ENCODE results near the gene DOK5. TPM values are rescaled to one million over a fixed set of nuclear protein-coding genes. Genes with fewer than 3 reads are reported as not detected.
"Not testable (repeated sequence)": the region's sequence is repeated elsewhere in the genome, so short reads cannot be mapped to it uniquely, and the experiment has no call there.

Gene DOK5
- total RNA-seq, 1 experiment from 2014 or later = 4.9 TPM

- H3K27me3 ChIP-seq (replicated peaks; ENCODE audit: insufficient read depth, low read depth, low read length, poor library complexity) = no peaks in the 10 kb centered on the region
- ChIA-PET CTCF (no interaction called here), POLR2A (ENCODE audit: low non-redundant PET) (no interaction called here)
- no TSS peak for BruUV-seq (replicated peaks)
- no peak overlapping the region for H3K27ac ChIP-seq (ENCODE audit: low read depth, low read length, poor library complexity, severe bottlenecking)
- no peaks in the 10 kb centered on the region for H3K36me3 ChIP-seq (ENCODE audit: insufficient read depth, low read length, poor library complexity, severe bottlenecking)
- intact Hi-C loops (cut with micrococcal nuclease; ENCODE audit: unreplicated experiment) = no loop called here
- DNase-seq (ENCODE audit: low spot score) = no peak
- H3K4me3 ChIP-seq (ENCODE audit: low read depth, low read length, poor library complexity, severe bottlenecking) = no peak overlapping the region
- H3K9me3 ChIP-seq (ENCODE audit: low read depth, low read length, poor library complexity, severe bottlenecking) = no peaks in the 10 kb centered on the region
- TF ChIP-seq, protein P1, sequence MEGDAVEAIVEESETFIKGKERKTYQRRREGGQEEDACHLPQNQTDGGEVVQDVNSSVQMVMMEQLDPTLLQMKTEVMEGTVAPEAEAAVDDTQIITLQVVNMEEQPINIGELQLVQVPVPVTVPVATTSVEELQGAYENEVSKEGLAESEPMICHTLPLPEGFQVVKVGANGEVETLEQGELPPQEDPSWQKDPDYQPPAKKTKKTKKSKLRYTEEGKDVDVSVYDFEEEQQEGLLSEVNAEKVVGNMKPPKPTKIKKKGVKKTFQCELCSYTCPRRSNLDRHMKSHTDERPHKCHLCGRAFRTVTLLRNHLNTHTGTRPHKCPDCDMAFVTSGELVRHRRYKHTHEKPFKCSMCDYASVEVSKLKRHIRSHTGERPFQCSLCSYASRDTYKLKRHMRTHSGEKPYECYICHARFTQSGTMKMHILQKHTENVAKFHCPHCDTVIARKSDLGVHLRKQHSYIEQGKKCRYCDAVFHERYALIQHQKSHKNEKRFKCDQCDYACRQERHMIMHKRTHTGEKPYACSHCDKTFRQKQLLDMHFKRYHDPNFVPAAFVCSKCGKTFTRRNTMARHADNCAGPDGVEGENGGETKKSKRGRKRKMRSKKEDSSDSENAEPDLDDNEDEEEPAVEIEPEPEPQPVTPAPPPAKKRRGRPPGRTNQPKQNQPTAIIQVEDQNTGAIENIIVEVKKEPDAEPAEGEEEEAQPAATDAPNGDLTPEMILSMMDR (conservative IDR thresholded peaks at IDR 0.05; ENCODE audit: low read depth, low read length) = no peak
- no peak for TF ChIP-seq EZH2 (IDR thresholded peaks at IDR 0.05; ENCODE audit: borderline replicate concordance, low read depth, low read length, poor library complexity, severe bottlenecking)
- no peaks in the 10 kb centered on the region for H3K4me1 ChIP-seq (ENCODE audit: insufficient read depth, low read length, poor library complexity, severe bottlenecking)
Observed at GRCh38 chr20:54435015-54435414, 40.4 kb upstream of the DOK5 start.

- CTCF ChIA-PET; DNase-seq (ENCODE audit: low spot score); intact Hi-C loops (cut with micrococcal nuclease; ENCODE audit: unreplicated experiment); H3K27me3 ChIP-seq (replicated peaks; ENCODE audit: insufficient read depth, low read depth, low read length, poor library complexity); BruUV-seq (replicated peaks); H3K27ac ChIP-seq (ENCODE audit: low read depth, low read length, poor library complexity, severe bottlenecking); POLR2A ChIA-PET (ENCODE audit: low non-redundant PET); H3K36me3 ChIP-seq (ENCODE audit: insufficient read depth, low read length, poor library complexity, severe bottlenecking); H3K9me3 ChIP-seq (ENCODE audit: low read depth, low read length, poor library complexity, severe bottlenecking); H3K4me3 ChIP-seq (ENCODE audit: low read depth, low read length, poor library complexity, severe bottlenecking); H3K4me1 ChIP-seq (ENCODE audit: insufficient read depth, low read length, poor library complexity, severe bottlenecking): not testable (repeated sequence)
Observed at GRCh38 chr20:54436410-54436809, 39.0 kb upstream of the DOK5 start.

GRCh38 chr20:54438166-54438565, 37.2 kb upstream of the DOK5 start:
- intact Hi-C loops (cut with micrococcal nuclease; ENCODE audit: unreplicated experiment) = no loop called here
- POLR2A ChIA-PET (ENCODE audit: low non-redundant PET) = no interaction called here
- H3K27me3 ChIP-seq (replicated peaks; ENCODE audit: insufficient read depth, low read depth, low read length, poor library complexity) = peaks cover 4% of the 10 kb centered on the region
- H3K4me1 ChIP-seq (ENCODE audit: insufficient read depth, low read length, poor library complexity, severe bottlenecking) = no peaks in the 10 kb centered on the region
- no peak for DNase-seq (ENCODE audit: low spot score)
- no peak overlapping the region for H3K27ac ChIP-seq (ENCODE audit: low read depth, low read length, poor library complexity, severe bottlenecking)
- H3K36me3 ChIP-seq (ENCODE audit: insufficient read depth, low read length, poor library complexity, severe bottlenecking) = no peaks in the 10 kb centered on the region
- BruUV-seq (replicated peaks) = no TSS peak
- TF ChIP-seq EZH2 (IDR thresholded peaks at IDR 0.05; ENCODE audit: borderline replicate concordance, low read depth, low read length, poor library complexity, severe bottlenecking) = no peak
- TF ChIP-seq, protein P1 (conservative IDR thresholded peaks at IDR 0.05; ENCODE audit: low read depth, low read length) = no peak
- H3K4me3 ChIP-seq (ENCODE audit: low read depth, low read length, poor library complexity, severe bottlenecking) = no peak overlapping the region
- H3K9me3 ChIP-seq (ENCODE audit: low read depth, low read length, poor library complexity, severe bottlenecking) = no peaks in the 10 kb centered on the region
- CTCF ChIA-PET = no interaction called here

DNA sequence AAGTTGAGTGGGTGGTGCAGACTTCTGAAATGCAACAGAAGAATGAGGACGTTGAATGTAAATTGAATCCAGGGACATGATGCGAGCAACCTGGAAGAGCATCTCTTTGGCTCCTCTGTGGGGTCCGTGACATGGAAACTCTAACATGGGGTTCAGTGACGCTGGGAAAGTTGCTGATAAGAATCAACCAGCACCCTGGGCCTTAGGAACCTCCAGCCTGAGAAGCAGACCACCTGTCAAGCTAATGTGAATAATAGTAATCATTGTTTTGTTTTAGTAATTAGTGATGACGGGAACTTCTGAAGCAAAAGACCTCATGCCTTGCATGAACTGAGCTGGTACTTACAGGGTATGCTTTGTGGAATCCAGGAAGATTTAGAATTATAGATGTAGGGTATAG, 25.2 kb upstream of the DOK5 start:
- BruUV-seq (replicated peaks) = no TSS peak
- Histone ChIP-seq H3K36me3 (ENCODE audit: insufficient read depth, low read length, poor library complexity, severe bottlenecking) (no peaks in the 10 kb centered on the region), H3K4me1 (ENCODE audit: insufficient read depth, low read length, poor library complexity, severe bottlenecking) (no peaks in the 10 kb centered on the region), H3K9me3 (ENCODE audit: low read depth, low read length, poor library complexity, severe bottlenecking) (no peaks in the 10 kb centered on the region), H3K4me3 (ENCODE audit: low read depth, low read length, poor library complexity, severe bottlenecking) (no peak overlapping the region), H3K27me3 (replicated peaks; ENCODE audit: insufficient read depth, low read depth, low read length, poor library complexity) (peaks cover 26% of the 10 kb centered on the region), H3K27ac (ENCODE audit: low read depth, low read length, poor library complexity, severe bottlenecking) (no peak overlapping the region)
- intact Hi-C loops (cut with micrococcal nuclease; ENCODE audit: unreplicated experiment) = no loop called here
- POLR2A ChIA-PET (ENCODE audit: low non-redundant PET) = no interaction called here
- TF ChIP-seq, protein P1 (conservative IDR thresholded peaks at IDR 0.05; ENCODE audit: low read depth, low read length) = no peak
- no peak for TF ChIP-seq EZH2 (IDR thresholded peaks at IDR 0.05; ENCODE audit: borderline replicate concordance, low read depth, low read length, poor library complexity, severe bottlenecking)
- CTCF ChIA-PET = no interaction called here
- no peak for DNase-seq (ENCODE audit: low spot score)

Measured in A673 (cell line).